A549 (cell line): ENCODE results near the gene MUC2. TPM values are rescaled to one million over a fixed set of nuclear protein-coding genes. Genes with fewer than 3 reads are reported as not detected.
"Not testable (repeated sequence)": the region's sequence is repeated elsewhere in the genome, so short reads cannot be mapped to it uniquely, and the experiment has no call there.

Source experiments
- ATAC-seq, 2 experiments: fragments of 200-7000 bp in 1 of 2; fragments of >200 bp in 1 of 2; cut with Nextera tagmentation in 1 of 2; cut with Tn5 transposase in 1 of 2; 3 replicates each; pipeline versions ENCODE4 v1.8.0 to v1.9.1; 2018 to 2020; ENCODE audit warnings: mild to moderate bottlenecking in 1 of 2, moderate library complexity in 1 of 2
- CTCF ChIA-PET: fragments of 300-600 bp; sonication (Branson Sonifier 250); formaldehyde crosslinking; extraction: SDS; loops from one replicate; lab custom pipeline; 2021; ENCODE audit warnings: antibody characterized with exemption, inconsistent platforms; lab: Yijun Ruan, JAX
- POLR2A ChIA-PET: fragments of 350-600 bp; formaldehyde crosslinking; extraction: SDS; loops from one replicate; lab custom pipeline; 2021; ENCODE audit warnings: antibody characterized with exemption, inconsistent platforms; lab: Yijun Ruan, JAX
- DNase-seq, 2 experiments: peaks; one replicate each; pipeline versions ENCODE4 v3.0.0 to v3.0.0-alpha.2; 2011 to 2016; ENCODE audit warnings: low read depth in 1 of 2, low spot score in 1 of 2
- FAIRE-seq: peaks from 2 replicates; lab custom pipeline; 2011; peaks lifted over from hg19 to GRCh38; lab: Jason Lieb, UNC
- H3K27ac ChIP-seq, 2 experiments: fragments of >200 bp; sonication (Bioruptor Twin); formaldehyde crosslinking; 3 replicates each; pipeline ENCODE4 v1.5.1; 2016 to 2017
- H3K4me1 ChIP-seq: fragments of >200 bp; sonication (Bioruptor Twin); formaldehyde crosslinking; 3 replicates; pipeline ENCODE4 v1.6.1; 2016
- H3K4me2 ChIP-seq: fragments of >200 bp; sonication (Bioruptor Twin); formaldehyde crosslinking; 3 replicates; pipeline ENCODE4 v1.6.1; 2016
- H3K4me3 ChIP-seq: fragments of >200 bp; sonication (Bioruptor Twin); formaldehyde crosslinking; 3 replicates; pipeline ENCODE4 v1.5.1; 2016
- H3K9me3 ChIP-seq: fragments of >200 bp; sonication (Bioruptor Twin); formaldehyde crosslinking; 3 replicates; pipeline ENCODE4 v1.6.1; 2016
- FOSB ChIP-seq: fragments of 250-450 bp; sonication (Bioruptor Pico); IDR thresholded peaks from 2 replicates; pipeline ENCODE4 v1.5.0; 2020; ENCODE audit warnings: mild to moderate bottlenecking, moderate library complexity
- FOXS1 ChIP-seq: fragments of 250-450 bp; sonication (Bioruptor Pico); IDR thresholded peaks from 2 replicates; pipeline ENCODE4 v1.5.0; 2020; ENCODE audit warnings: mild to moderate bottlenecking, moderate library complexity
- HMGXB4 ChIP-seq: fragments of 250-450 bp; sonication (Bioruptor Pico); IDR thresholded peaks from 2 replicates; pipeline ENCODE4 v1.5.0; 2021; ENCODE audit warnings: mild to moderate bottlenecking, moderate library complexity, borderline replicate concordance
- HOXB13 ChIP-seq: fragments of 250-450 bp; sonication (Bioruptor Pico); IDR thresholded peaks from 2 replicates; pipeline ENCODE4 v1.5.0; 2020; ENCODE audit warnings: low read depth, mild to moderate bottlenecking, moderate library complexity
- HOXB5 ChIP-seq: fragments of 250-450 bp; sonication (Bioruptor Pico); IDR thresholded peaks from 2 replicates; pipeline ENCODE4 v1.5.0; 2020; ENCODE audit warnings: mild to moderate bottlenecking, moderate library complexity
- JUNB ChIP-seq: fragments of >200 bp; sonication (Bioruptor Twin); formaldehyde crosslinking; IDR thresholded peaks from 2 replicates; pipeline ENCODE4 v1.6.1; 2016
- MAFK ChIP-seq: fragments of 450-650 bp; IDR thresholded peaks from 2 replicates; pipeline ENCODE4 v1.6.1; 2014; ENCODE audit not compliant: partially characterized antibody
- RNF2 ChIP-seq: fragments of 200-600 bp; sonication (generic); IDR thresholded peaks from 2 replicates; pipeline ENCODE4 v1.6.1; 2016; ENCODE audit warnings: low read depth, mild to moderate bottlenecking, antibody characterized with exemption, moderate library complexity, borderline replicate concordance
- WGBS: methylation state at CpG from one replicate; pipeline ENCODE4 v1.1.6; 2017; ENCODE audit errors: missing lambda C conversion rate; 5-methylcytosine and 5-hydroxymethylcytosine counted together
- polyA plus RNA-seq, 4 experiments: library from polyadenylated mRNA; depleted of rRNA in 3 of 4; stranded (reverse); fragments of >200 nt; fragmentation: RNase III in 1 of 4; extraction: RNeasy Plus Mini Kit Qiagen cat#74134 plus additional on column Dnase treatment in 1 of 4; gene quantifications; 2 replicates in 3 of 4; 3 replicates in 1 of 4; pipeline ENCODE4 v1.2.3, GENCODE V29; 2011 to 2017
- TF ChIP-seq, protein P1 (sequence below): IDR thresholded peaks from 2 replicates; pipeline ENCODE4 v1.6.1; 2012; ENCODE audit warnings: low read depth, borderline replicate concordance
- TF ChIP-seq, protein P2 (sequence below): fragments of >200 bp; sonication (Bioruptor Twin); formaldehyde crosslinking; IDR thresholded peaks from 2 replicates; pipeline ENCODE4 v1.6.1; 2016

MUC2 gene
- polyA plus RNA-seq, 2 of the 4 experiments (the other 2 are of a cell fraction), result 0.01 to 0.03 TPM

GRCh38 chr11:1115292-1115691 lies 40.6 kb downstream of the MUC2 start:
- WGBS, result 84% methylated on average over 6 of the region's 6 CpGs
- not testable (repeated sequence) for DNase-seq
- CTCF ChIA-PET, result interaction anchor here (0.8 to 2.3 kb wide), 8 partner anchors 13 to 148 kb away, joined by 3 to 14 read pairs (median 6); no protein-coding TSS in a partner anchor

GRCh38 chr11:1116104-1116503 lies 41.4 kb downstream of the MUC2 start:
- peak overlapping the region; percentile 27 to 38; a peak in 5 of 6 replicates for H3K27ac ChIP-seq
- ATAC-seq (no peak), DNase-seq (no peak), FAIRE-seq (no peak)
- no peak overlapping the region for H3K4me3 ChIP-seq
- CTCF ChIA-PET, result interaction anchor here (0.8 to 1.6 kb wide), 8 partner anchors 13 to 400 kb away, joined by 3 to 7 read pairs (median 4); no protein-coding TSS in a partner anchor
- TF ChIP-seq, protein P1, sequence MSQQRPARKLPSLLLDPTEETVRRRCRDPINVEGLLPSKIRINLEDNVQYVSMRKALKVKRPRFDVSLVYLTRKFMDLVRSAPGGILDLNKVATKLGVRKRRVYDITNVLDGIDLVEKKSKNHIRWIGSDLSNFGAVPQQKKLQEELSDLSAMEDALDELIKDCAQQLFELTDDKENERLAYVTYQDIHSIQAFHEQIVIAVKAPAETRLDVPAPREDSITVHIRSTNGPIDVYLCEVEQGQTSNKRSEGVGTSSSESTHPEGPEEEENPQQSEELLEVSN, result no peak
- TF ChIP-seq RNF2 (no peak), HOXB13 (CRISPR knock-in tag) (no peak), HMGXB4 (CRISPR knock-in tag) (no peak), JUNB (no peak), FOSB (CRISPR knock-in tag) (no peak), MAFK (no peak), HOXB5 (CRISPR knock-in tag) (no peak)
- TF ChIP-seq, all 56 proteins: peak for 0
- 91% methylated on average over 12 of the region's 12 CpGs for WGBS
- Histone ChIP-seq H3K4me2 (no peak overlapping the region), H3K4me1 (0 out of 3 replicates have a peak, but pooled peaks cover 5% of the 10 kb centered on the region), H3K9me3 (no peaks in the 10 kb centered on the region)
- POLR2A ChIA-PET, result no interaction called here

More at GRCh38 chr11:1115292-1115691, 40.6 kb downstream of the MUC2 start:
- H3K4me3 ChIP-seq, ATAC-seq, H3K9me3 ChIP-seq, POLR2A ChIA-PET, H3K4me1 ChIP-seq, FAIRE-seq, H3K4me2 ChIP-seq: not testable (repeated sequence)
- peak overlapping the region; percentile 24 to 27; a peak in 5 of 6 replicates for H3K27ac ChIP-seq

DNA sequence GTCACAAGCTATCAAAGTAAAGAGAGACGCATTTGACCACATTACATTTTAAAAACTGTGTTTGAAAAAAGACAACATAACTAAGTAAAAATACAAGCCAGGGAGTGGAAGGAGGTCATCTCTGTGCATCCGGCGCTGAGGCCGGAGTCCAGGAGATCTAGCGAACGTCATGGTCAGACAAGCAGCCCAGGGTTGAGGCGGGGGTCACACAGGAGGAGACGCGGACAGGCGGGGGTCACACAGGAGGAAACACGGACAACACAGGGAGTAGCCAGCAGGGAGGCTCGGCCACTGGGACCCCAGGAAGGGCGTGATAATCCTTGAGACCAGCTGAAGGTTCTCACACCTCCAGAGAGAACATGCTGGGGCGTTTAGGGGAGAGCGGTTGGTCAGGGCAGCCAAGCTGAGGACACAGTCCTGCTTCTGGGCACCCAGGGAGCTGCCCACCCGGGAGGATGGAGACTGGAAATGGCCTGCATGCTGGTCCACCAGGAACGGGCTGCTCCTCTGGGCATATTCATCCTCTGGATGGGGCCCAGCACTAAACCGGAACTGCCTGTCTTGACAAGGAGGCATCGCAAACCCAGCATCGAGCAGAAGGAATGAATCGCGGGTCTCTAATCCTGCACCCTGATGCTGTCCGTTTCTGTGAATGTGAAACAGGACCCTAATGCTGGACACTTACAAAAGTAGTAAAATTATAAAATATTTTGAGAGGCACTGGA lies 42.2 kb downstream of the MUC2 start:
- H3K9me3 ChIP-seq, result no peaks in the 10 kb centered on the region
- 87% methylated on average over 23 of the region's 23 CpGs for WGBS
- DNase-seq (no peak), ATAC-seq (no peak), FAIRE-seq (no peak)
- H3K4me2 ChIP-seq, result no peak overlapping the region
- peak overlapping the region; percentile 27 to 38; a peak in 5 of 6 replicates for H3K27ac ChIP-seq
- TF ChIP-seq, protein P2, sequence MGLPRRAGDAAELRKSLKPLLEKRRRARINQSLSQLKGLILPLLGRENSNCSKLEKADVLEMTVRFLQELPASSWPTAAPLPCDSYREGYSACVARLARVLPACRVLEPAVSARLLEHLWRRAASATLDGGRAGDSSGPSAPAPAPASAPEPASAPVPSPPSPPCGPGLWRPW, result no peak
- TF ChIP-seq FOXS1 (CRISPR knock-in tag), result no peak
- POLR2A ChIA-PET, result no interaction called here
- CTCF ChIA-PET, result interaction anchor here (0.7 to 1.6 kb wide), 9 partner anchors 13 to 457 kb away, joined by 3 to 7 read pairs (median 5); no protein-coding TSS in a partner anchor
- peaks cover 6% of the 10 kb centered on the region; the same call in 1 of the 3 replicates for H3K4me1 ChIP-seq
- no peak overlapping the region for H3K4me3 ChIP-seq

GRCh38 chr11:1117992-1118391 lies 43.3 kb downstream of the MUC2 start:
- POLR2A ChIA-PET, result no interaction called here
- CTCF ChIA-PET, result interaction anchor here (0.8 to 1.5 kb wide), 3 partner anchors 35 to 109 kb away, joined by 3 to 5 read pairs (median 3); no protein-coding TSS in a partner anchor
- no peak overlapping the region for H3K4me2 ChIP-seq
- H3K4me1 ChIP-seq, result peaks cover 10% of the 10 kb centered on the region; the same call in 1 of the 3 replicates
- ATAC-seq (no peak), FAIRE-seq (no peak), DNase-seq (no peak)
- H3K4me3 ChIP-seq, result no peak overlapping the region
- TF ChIP-seq HOXB5 (CRISPR knock-in tag), result no peak
- TF ChIP-seq, all 56 proteins: peak for 0
- Histone ChIP-seq H3K9me3 (no peaks in the 10 kb centered on the region), H3K27ac (peak overlapping the region in 1 of 2 experiments; percentile 63; a peak in 4 of 6 replicates)
- 80% methylated on average over 5 of the region's 6 CpGs for WGBS
